HepG2 (cell line): ENCODE data around the gene CCDC57. TPM values are rescaled to one million over a fixed set of nuclear protein-coding genes. Genes with fewer than 3 reads are reported as not detected.

Source experiments
- FOXP1 ChIP-seq, 2 experiments: fragments of 450-650 bp in 1 of 2; IDR thresholded peaks; 2 replicates each; pipeline ENCODE4 v1.6.1; 2017 to 2018; ENCODE audit warnings: antibody characterized with exemption in 1 of 2
- HMG20A ChIP-seq: IDR thresholded peaks from 2 replicates; pipeline ENCODE4 v1.6.1; 2016; ENCODE audit warnings: borderline replicate concordance
- KDM2A ChIP-seq: sonication (generic); formaldehyde crosslinking; IDR thresholded peaks from 2 replicates; pipeline ENCODE4 v1.4.0; 2020; ENCODE audit warnings: low read depth, missing genetic modification reagents, borderline replicate concordance
- MYPOP ChIP-seq: sonication (generic); formaldehyde crosslinking; IDR thresholded peaks from 2 replicates; pipeline ENCODE4 v1.8.1; 2023; ENCODE audit warnings: mild to moderate bottlenecking, moderate library complexity, missing genetic modification reagents
- RBM39 ChIP-seq: fragments of 200-400 bp; formaldehyde crosslinking; IDR thresholded peaks from one replicate; pipeline ENCODE4 v1.6.1; 2018; ENCODE audit warnings: antibody characterized with exemption, mild to moderate bottlenecking, low read depth, low read length; ENCODE audit not compliant: poor library complexity, severe bottlenecking
- RFX3 ChIP-seq: IDR thresholded peaks from 2 replicates; pipeline ENCODE4 v1.6.1; 2016; ENCODE audit warnings: missing biosample characterization, missing genetic modification reagents
- STAT6 ChIP-seq: sonication (generic); formaldehyde crosslinking; IDR thresholded peaks from 2 replicates; pipeline ENCODE4 v1.4.0; 2020; ENCODE audit warnings: missing genetic modification reagents, mild to moderate bottlenecking, borderline replicate concordance
- TOE1 ChIP-seq: sonication (generic); formaldehyde crosslinking; IDR thresholded peaks from 2 replicates; pipeline ENCODE4 v1.4.0; 2020; ENCODE audit warnings: mild to moderate bottlenecking, missing genetic modification reagents
- ZBTB10 ChIP-seq: sonication (generic); formaldehyde crosslinking; IDR thresholded peaks from 2 replicates; pipeline ENCODE4 v1.4.0; 2020; ENCODE audit warnings: missing genetic modification reagents, borderline replicate concordance
- ZFP36L2 ChIP-seq: sonication (generic); formaldehyde crosslinking; IDR thresholded peaks from 2 replicates; pipeline ENCODE4 v1.4.0; 2020; ENCODE audit warnings: missing genetic modification reagents
- ZMAT3 ChIP-seq: sonication (generic); formaldehyde crosslinking; conservative IDR thresholded peaks from 2 replicates; pipeline ENCODE4 v1.7.0; 2021; ENCODE audit warnings: missing genetic modification reagents
- ZNF24 ChIP-seq: fragments of 450-650 bp; IDR thresholded peaks from 2 replicates; pipeline ENCODE4 v1.6.1; 2017; ENCODE audit warnings: antibody characterized with exemption, mild to moderate bottlenecking
- ZNF263 ChIP-seq: sonication (generic); formaldehyde crosslinking; IDR thresholded peaks from 2 replicates; pipeline ENCODE4 v1.4.0; 2020; ENCODE audit warnings: missing genetic modification reagents
- ZNF275 ChIP-seq: sonication (generic); formaldehyde crosslinking; IDR thresholded peaks from 2 replicates; pipeline ENCODE4 v1.8.0; 2022; ENCODE audit warnings: missing genetic modification reagents, mild to moderate bottlenecking, inconsistent platforms, borderline replicate concordance
- ZNF33B ChIP-seq: sonication (generic); formaldehyde crosslinking; IDR thresholded peaks from 2 replicates; pipeline ENCODE4 v1.5.1; 2020; ENCODE audit warnings: mild to moderate bottlenecking, missing genetic modification reagents
- ZNF503 ChIP-seq: sonication (generic); formaldehyde crosslinking; IDR thresholded peaks from 2 replicates; pipeline ENCODE4 v1.4.0; 2020; ENCODE audit warnings: missing genetic modification reagents
- ZNF543 ChIP-seq: sonication (generic); formaldehyde crosslinking; IDR thresholded peaks from 2 replicates; pipeline ENCODE4 v1.4.0; 2020; ENCODE audit warnings: mild to moderate bottlenecking, missing genetic modification reagents
- ZNF691 ChIP-seq: sonication (generic); formaldehyde crosslinking; IDR thresholded peaks from 2 replicates; pipeline ENCODE4 v1.4.0; 2020; ENCODE audit warnings: missing genetic modification reagents, low read depth, mild to moderate bottlenecking, borderline replicate concordance
- ZNF839 ChIP-seq: sonication (generic); formaldehyde crosslinking; IDR thresholded peaks from 2 replicates; pipeline ENCODE4 v1.4.0; 2020; ENCODE audit warnings: missing genetic modification reagents, mild to moderate bottlenecking, borderline replicate concordance
- polyA plus RNA-seq, 8 experiments: library from polyadenylated mRNA; depleted of rRNA in 3 of 8; stranded (reverse) in 7 of 8; unstranded in 1 of 8; fragments of >200 nt; fragmentation: Illumina TruSeq in 4 of 8; extraction: Trizol in 4 of 8; gene quantifications; 2 replicates each; pipeline versions ENCODE4 v1.2.1 to v1.2.3, GENCODE V29; 2011 to 2016; ENCODE audit warnings: low read depth in 4 of 8, missing spikeins in 1 of 8, mixed read lengths in 1 of 8; ENCODE audit not compliant: insufficient read depth in 1 of 8
- total RNA-seq, 5 experiments: library from RNA; depleted of rRNA; stranded (reverse); fragments of >200 nt; fragmentation: Illumina TruSeq; extraction: Trizol; gene quantifications; 2 replicates each; pipeline ENCODE4 v1.2.3, GENCODE V29; 2016; ENCODE audit warnings: low read depth in 1 of 5

The CCDC57 gene
- total and polyA plus RNA-seq, 2 of the 13 experiments (the other 11 are each of a cell fraction or from before 2014, with no cell fraction given): 59.3 to 59.9 TPM

- no peak for TF ChIP-seq ZNF691 (CRISPR knock-in tag)
- no peak for TF ChIP-seq TOE1 (CRISPR knock-in tag)
- TF ChIP-seq FOXP1 (IDR thresholded peaks at IDR 0.05): no peak
- no peak for TF ChIP-seq FOXP1 (CRISPR knock-in tag; IDR thresholded peaks at IDR 0.05)
- TF ChIP-seq ZNF33B (CRISPR knock-in tag): no peak
- TF ChIP-seq STAT6 (CRISPR knock-in tag): no peak
- TF ChIP-seq MYPOP: no peak
- TF ChIP-seq ZNF543 (CRISPR knock-in tag): no peak
- peak; percentile 77; the same call in 1 of the 2 replicates for TF ChIP-seq ZMAT3 (CRISPR knock-in tag)
- TF ChIP-seq ZFP36L2 (CRISPR knock-in tag): no peak
- peak; percentile 54; the same call in 1 of the 2 replicates for TF ChIP-seq ZNF839 (CRISPR knock-in tag)
- TF ChIP-seq KDM2A: 0 out of 2 replicates have a peak, but pooled peaks have one; percentile 57
- TF ChIP-seq ZNF503 (CRISPR knock-in tag): no peak
- TF ChIP-seq ZBTB10 (CRISPR knock-in tag): peak; percentile 46; the same call in 1 of the 2 replicates
- no peak for TF ChIP-seq ZNF24
- TF ChIP-seq ZNF263 (CRISPR knock-in tag): no peak
- TF ChIP-seq RBM39: peak; percentile 38
- TF ChIP-seq RFX3 (CRISPR knock-in tag): no peak
- no peak for TF ChIP-seq ZNF275 (CRISPR knock-in tag)
- no peak for TF ChIP-seq HMG20A (CRISPR knock-in tag)
Observed at GRCh38 chr17:82228278-82228841, 15.7 kb upstream of the CCDC57 start (continued).
